ENCODE measurements around the gene BLOC1S1. TPM values are rescaled to one million over a fixed set of nuclear protein-coding genes. Genes with fewer than 3 reads are reported as not detected.

The BLOC1S1 gene
- total RNA-seq, 2 experiments from 2014 or later: 139 to 152 TPM

DNA sequence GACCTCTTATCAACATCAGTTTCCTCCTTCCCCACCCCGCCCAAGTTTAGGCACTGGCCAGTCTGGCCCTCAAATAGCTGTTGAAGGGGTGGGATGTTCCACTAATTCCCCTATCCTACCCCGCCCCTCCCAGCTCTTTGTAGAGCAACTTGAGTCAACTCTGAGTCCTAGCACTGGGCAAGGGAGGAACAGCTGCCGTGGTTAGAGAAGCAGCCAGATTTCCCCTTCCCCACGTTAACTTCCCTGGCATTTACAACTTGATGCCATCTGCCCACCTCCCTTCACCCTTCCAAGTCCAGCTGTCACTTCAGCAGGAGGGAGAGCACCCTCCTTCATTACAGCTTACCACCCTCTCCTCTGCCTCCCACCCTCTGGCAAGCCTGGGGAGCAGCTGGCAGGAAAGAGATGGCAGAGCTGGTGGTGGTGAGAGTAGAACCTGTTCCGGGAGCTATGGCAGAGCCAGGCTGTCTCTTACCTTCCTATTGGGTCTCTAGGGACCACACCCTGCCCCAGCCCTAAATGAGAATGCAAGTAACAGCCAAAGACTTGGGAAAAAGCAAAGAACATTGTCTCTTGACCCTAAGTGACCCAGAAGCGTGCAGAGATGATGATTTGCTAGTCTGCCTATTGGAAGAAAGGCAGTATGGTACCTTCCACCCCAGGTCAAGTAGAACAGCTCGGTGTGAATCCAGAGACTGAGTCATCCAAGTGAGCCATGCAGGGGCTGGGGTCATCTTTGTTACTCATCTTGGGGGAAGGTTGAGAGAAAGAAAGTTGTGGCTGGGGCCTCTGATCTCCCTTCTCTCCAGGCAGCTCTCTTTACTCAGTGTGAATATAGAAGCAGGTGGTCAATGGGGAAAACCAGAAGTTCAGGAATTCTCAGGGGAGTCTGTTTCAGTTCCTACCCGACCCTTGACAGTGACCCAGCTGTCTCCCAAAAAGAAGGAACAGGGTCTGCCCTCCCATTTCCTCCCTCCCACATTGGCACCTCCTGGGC lies 1.5 kb downstream of the BLOC1S1 start:
- no peak for DNase-seq (ENCODE audit: low spot score)
- H3K9me3 ChIP-seq (ENCODE audit: low read length): no peaks in the 10 kb centered on the region
- ChIA-PET CTCF (ENCODE audit: unreplicated experiment) (interaction anchor here (0.5 to 0.9 kb wide), 3 partner anchors 11 to 44 kb away, joined by 3 to 4 read pairs (median 3); no protein-coding TSS in a partner anchor), POLR2A (interaction anchor here (0.5 to 2.7 kb wide), 10 partner anchors 11 to 918 kb away, joined by 3 to 14 read pairs (median 4); partner anchors contain the start of gene CD63)
- H3K79me2 ChIP-seq (ENCODE audit: insufficient read depth, low read depth, low read length): peaks cover 16% of the 10 kb centered on the region; the same call in 1 of the 2 replicates
- peak overlapping the region; percentile 77 for H3K4me3 ChIP-seq (ENCODE audit: low read depth, low read length, poor library complexity, severe bottlenecking)
- no peaks in the 10 kb centered on the region for H4K20me1 ChIP-seq (ENCODE audit: insufficient read depth, low read length)
- H3K27ac ChIP-seq (ENCODE audit: low read depth, low read length, poor library complexity, severe bottlenecking): peak overlapping the region; percentile 81
- H3K4me2 ChIP-seq (ENCODE audit: low read length): peak overlapping the region; percentile 92
- H2AFZ ChIP-seq (ENCODE audit: low read length): no peak overlapping the region; the same call in 1 of the 2 replicates
- H3K36me3 ChIP-seq (ENCODE audit: insufficient read depth, low read length): peaks cover 36% of the 10 kb centered on the region
- no TSS peak for BruUV-seq (replicated peaks)
- intact Hi-C loops (cut with micrococcal nuclease; ENCODE audit: unreplicated experiment): loop anchor here (5.0 kb wide), 1 partner anchor 45 kb away; no protein-coding TSS in a partner anchor
- no peak for TF ChIP-seq EZH2phosphoT487 (IDR thresholded peaks at IDR 0.05; ENCODE audit: borderline replicate concordance, low read depth, low read length)
- TF ChIP-seq, protein P1, sequence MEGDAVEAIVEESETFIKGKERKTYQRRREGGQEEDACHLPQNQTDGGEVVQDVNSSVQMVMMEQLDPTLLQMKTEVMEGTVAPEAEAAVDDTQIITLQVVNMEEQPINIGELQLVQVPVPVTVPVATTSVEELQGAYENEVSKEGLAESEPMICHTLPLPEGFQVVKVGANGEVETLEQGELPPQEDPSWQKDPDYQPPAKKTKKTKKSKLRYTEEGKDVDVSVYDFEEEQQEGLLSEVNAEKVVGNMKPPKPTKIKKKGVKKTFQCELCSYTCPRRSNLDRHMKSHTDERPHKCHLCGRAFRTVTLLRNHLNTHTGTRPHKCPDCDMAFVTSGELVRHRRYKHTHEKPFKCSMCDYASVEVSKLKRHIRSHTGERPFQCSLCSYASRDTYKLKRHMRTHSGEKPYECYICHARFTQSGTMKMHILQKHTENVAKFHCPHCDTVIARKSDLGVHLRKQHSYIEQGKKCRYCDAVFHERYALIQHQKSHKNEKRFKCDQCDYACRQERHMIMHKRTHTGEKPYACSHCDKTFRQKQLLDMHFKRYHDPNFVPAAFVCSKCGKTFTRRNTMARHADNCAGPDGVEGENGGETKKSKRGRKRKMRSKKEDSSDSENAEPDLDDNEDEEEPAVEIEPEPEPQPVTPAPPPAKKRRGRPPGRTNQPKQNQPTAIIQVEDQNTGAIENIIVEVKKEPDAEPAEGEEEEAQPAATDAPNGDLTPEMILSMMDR (conservative IDR thresholded peaks at IDR 0.05; ENCODE audit: low read length): no peak
- H3K4me1 ChIP-seq (ENCODE audit: insufficient read depth, low read length, poor library complexity, severe bottlenecking): peaks cover 28% of the 10 kb centered on the region
- no peaks in the 10 kb centered on the region for H3K9me2 ChIP-seq (ENCODE audit: insufficient read depth, low read length)

DNA sequence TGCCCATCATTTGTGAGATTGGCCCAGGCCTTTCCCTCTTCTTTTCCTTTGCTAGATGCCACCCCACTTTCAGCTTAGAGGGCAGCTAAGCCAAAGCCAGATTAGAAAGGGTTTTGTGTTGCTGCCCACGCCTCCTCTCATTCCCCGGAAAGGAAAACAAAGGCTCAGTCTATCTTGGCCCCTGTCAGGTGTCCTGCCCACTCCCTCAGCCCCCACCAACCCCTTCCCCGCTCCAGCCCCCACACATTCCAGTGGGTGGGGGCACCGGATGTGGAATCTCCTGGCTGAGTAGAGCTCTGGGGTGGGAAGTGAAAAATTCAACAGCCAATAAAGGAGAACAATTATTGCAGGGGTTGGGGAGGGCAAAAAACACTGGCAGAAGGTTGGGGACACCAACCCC lies 2.2 kb downstream of the BLOC1S1 start:
- CTCF ChIA-PET (ENCODE audit: unreplicated experiment): no interaction called here
- Histone ChIP-seq H3K36me3 (ENCODE audit: insufficient read depth, low read length) (peaks cover 40% of the 10 kb centered on the region), H3K4me3 (ENCODE audit: low read depth, low read length, poor library complexity, severe bottlenecking) (peak overlapping the region; percentile 77), H3K4me1 (ENCODE audit: insufficient read depth, low read length, poor library complexity, severe bottlenecking) (peaks cover 28% of the 10 kb centered on the region), H2AFZ (ENCODE audit: low read length) (no peak overlapping the region), H3K27ac (ENCODE audit: low read depth, low read length, poor library complexity, severe bottlenecking) (no peak overlapping the region), H4K20me1 (ENCODE audit: insufficient read depth, low read length) (no peaks in the 10 kb centered on the region), H3K79me2 (ENCODE audit: insufficient read depth, low read depth, low read length) (peaks cover 16% of the 10 kb centered on the region; the same call in 1 of the 2 replicates), H3K4me2 (ENCODE audit: low read length) (peak overlapping the region; percentile 92), H3K9me3 (ENCODE audit: low read length) (no peaks in the 10 kb centered on the region), H3K9me2 (ENCODE audit: insufficient read depth, low read length) (no peaks in the 10 kb centered on the region)
- TF ChIP-seq, protein P1 (conservative IDR thresholded peaks at IDR 0.05; ENCODE audit: low read length): no peak
- no peak for TF ChIP-seq EZH2phosphoT487 (IDR thresholded peaks at IDR 0.05; ENCODE audit: borderline replicate concordance, low read depth, low read length)
- BruUV-seq (replicated peaks): no TSS peak
- intact Hi-C loops (cut with micrococcal nuclease; ENCODE audit: unreplicated experiment): loop anchor here (5.0 kb wide), 1 partner anchor 46 kb away; no protein-coding TSS in a partner anchor
- no peak for DNase-seq (ENCODE audit: low spot score)
- POLR2A ChIA-PET: interaction anchor here (0.8 to 2.7 kb wide), 3 partner anchors 12 to 112 kb away, joined by 4 to 12 read pairs (median 9); partner anchors contain the start of gene CD63

All from OCI-LY7 (cell line).